ENCODE results near the gene SLC45A3.

DNA sequence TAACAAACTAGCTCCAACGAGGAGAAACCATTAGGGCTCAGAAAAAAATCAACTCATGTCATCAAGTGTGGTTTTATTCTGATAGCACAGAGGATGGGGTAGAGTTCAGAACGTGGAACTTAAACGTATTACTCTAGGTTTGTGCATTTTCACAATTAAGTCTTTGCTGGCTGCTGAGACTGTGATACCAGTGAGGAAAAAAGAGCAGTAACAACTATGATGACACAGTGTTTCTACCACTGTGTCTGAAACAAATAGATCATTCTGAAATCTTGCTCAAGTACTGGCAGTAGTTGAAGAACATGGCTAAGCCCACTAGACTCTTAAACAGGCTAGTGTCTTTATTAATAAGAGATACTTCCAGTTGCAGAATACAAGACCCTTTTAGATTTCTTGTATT, 38.7 kb upstream of the SLC45A3 start:
- TF ChIP-seq, protein P1, sequence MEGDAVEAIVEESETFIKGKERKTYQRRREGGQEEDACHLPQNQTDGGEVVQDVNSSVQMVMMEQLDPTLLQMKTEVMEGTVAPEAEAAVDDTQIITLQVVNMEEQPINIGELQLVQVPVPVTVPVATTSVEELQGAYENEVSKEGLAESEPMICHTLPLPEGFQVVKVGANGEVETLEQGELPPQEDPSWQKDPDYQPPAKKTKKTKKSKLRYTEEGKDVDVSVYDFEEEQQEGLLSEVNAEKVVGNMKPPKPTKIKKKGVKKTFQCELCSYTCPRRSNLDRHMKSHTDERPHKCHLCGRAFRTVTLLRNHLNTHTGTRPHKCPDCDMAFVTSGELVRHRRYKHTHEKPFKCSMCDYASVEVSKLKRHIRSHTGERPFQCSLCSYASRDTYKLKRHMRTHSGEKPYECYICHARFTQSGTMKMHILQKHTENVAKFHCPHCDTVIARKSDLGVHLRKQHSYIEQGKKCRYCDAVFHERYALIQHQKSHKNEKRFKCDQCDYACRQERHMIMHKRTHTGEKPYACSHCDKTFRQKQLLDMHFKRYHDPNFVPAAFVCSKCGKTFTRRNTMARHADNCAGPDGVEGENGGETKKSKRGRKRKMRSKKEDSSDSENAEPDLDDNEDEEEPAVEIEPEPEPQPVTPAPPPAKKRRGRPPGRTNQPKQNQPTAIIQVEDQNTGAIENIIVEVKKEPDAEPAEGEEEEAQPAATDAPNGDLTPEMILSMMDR (IDR thresholded peaks at IDR 0.05), result no peak
- TF ChIP-seq POLR2A (IDR thresholded peaks at IDR 0.05), result no peak
